NCI-H187 treated with DMSO at 0.1 percent for 48 hours (cell line): ENCODE measurements around the gene EGFL7.
"Not testable (repeated sequence)": the region's sequence is repeated elsewhere in the genome, so short reads cannot be mapped to it uniquely, and the experiment has no call there.

Source experiments
- DNase-seq: peaks from one replicate; lab custom pipeline; 2025; lab: John Stamatoyannopoulos, UW

Gene EGFL7

GRCh38 chr9:136624184-136624951 lies 38.3 kb upstream of the EGFL7 start:
- no peak for DNase-seq

- DNase-seq = no peak
Measured at GRCh38 chr9:136625101-136626065, 37.3 kb upstream of the EGFL7 start.

- DNase-seq = no peak
Measured at GRCh38 chr9:136626066-136626725, 36.5 kb upstream of the EGFL7 start.

GRCh38 chr9:136626740-136627642 lies 35.7 kb upstream of the EGFL7 start:
- no peak for DNase-seq

GRCh38 chr9:136627703-136628102 lies 35.0 kb upstream of the EGFL7 start:
- DNase-seq = no peak

- no peak for DNase-seq
Measured at GRCh38 chr9:136628268-136628667, 34.4 kb upstream of the EGFL7 start.

- DNase-seq = no peak
Measured at GRCh38 chr9:136629001-136629878, 33.5 kb upstream of the EGFL7 start.

GRCh38 chr9:136629879-136630661 lies 32.6 kb upstream of the EGFL7 start:
- DNase-seq = no peak

GRCh38 chr9:136630662-136630992 lies 32.1 kb upstream of the EGFL7 start:
- no peak for DNase-seq

GRCh38 chr9:136631038-136632000 lies 31.4 kb upstream of the EGFL7 start:
- DNase-seq = no peak

- not testable (repeated sequence) for DNase-seq
Measured at GRCh38 chr9:136632072-136632471, 30.6 kb upstream of the EGFL7 start.

- not testable (repeated sequence) for DNase-seq
Measured at GRCh38 chr9:136632491-136633106, 30.1 kb upstream of the EGFL7 start.

- DNase-seq = no peak
Measured at GRCh38 chr9:136634904-136635303, 27.8 kb upstream of the EGFL7 start.

- DNase-seq = no peak
Measured at GRCh38 chr9:136640171-136641111, 22.3 kb upstream of the EGFL7 start.

GRCh38 chr9:136642439-136642921 lies 20.2 kb upstream of the EGFL7 start:
- no peak for DNase-seq

GRCh38 chr9:136643596-136644342 lies 18.9 kb upstream of the EGFL7 start:
- DNase-seq = no peak
